Cardiac muscle cell (in vitro differentiated cells and primary cell): Measurements from ENCODE around the gene PPP1R14B. TPM values are rescaled to one million over a fixed set of nuclear protein-coding genes. Genes with fewer than 3 reads are reported as not detected.
A peak's percentile ranks its signal among the peaks of the same experiment; 100 is the strongest.

Experiments used
- DNase-seq, 2 donors: peaks; one replicate each; pipeline versions ENCODE4 v3.0.0 to v3.0.0-alpha.2; 2010 to 2017; ENCODE audit warnings: low read depth in 1 of 2, low spot score in 1 of 2
- H3K27ac ChIP-seq: fragments of 200-600 bp; sonication (generic); 2 replicates; pipeline ENCODE4 v1.5.1; 2016
- H3K27me3 ChIP-seq: fragments of 200-600 bp; sonication (generic); 2 replicates; pipeline ENCODE4 v1.6.0; 2016; ENCODE audit warnings: control low read depth
- H3K36me3 ChIP-seq: fragments of 200-600 bp; sonication (generic); 2 replicates; pipeline ENCODE4 v1.5.1; 2016; ENCODE audit warnings: control low read depth
- H3K4me1 ChIP-seq: fragments of 200-600 bp; sonication (generic); 2 replicates; pipeline ENCODE4 v1.8.1; 2017; ENCODE audit warnings: low read depth, mild to moderate bottlenecking, mixed run types
- H3K4me3 ChIP-seq: fragments of 200-600 bp; sonication (generic); 2 replicates; pipeline ENCODE4 v1.5.1; 2016; ENCODE audit warnings: mild to moderate bottlenecking
- H3K9me3 ChIP-seq: fragments of 200-600 bp; sonication (generic); 2 replicates; pipeline ENCODE4 v1.5.1; 2017; ENCODE audit warnings: low read depth, mild to moderate bottlenecking, control low read depth
- CTCF ChIP-seq: IDR thresholded peaks from 2 replicates; pipeline ENCODE4 v1.5.1; 2012; ENCODE audit warnings: low read depth, mild to moderate bottlenecking, low read length
- polyA plus RNA-seq: library from polyadenylated mRNA; unstranded; fragments of >200 nt; fragmentation: Nextera tagmentation; extraction: Ambion mirVana; gene quantifications from 2 replicates; pipeline ENCODE4 v1.2.1, GENCODE V29; 2016
- total RNA-seq: library from RNA; depleted of rRNA; stranded (reverse); fragments of >200 nt; gene quantifications from 2 replicates; pipeline ENCODE4 v1.2.3, GENCODE V29; 2016

Gene PPP1R14B
- total and polyA plus RNA-seq, 2 experiments from 2014 or later, result 220 to 288 TPM

- TF ChIP-seq CTCF, result no peak
- Histone ChIP-seq H3K36me3 (no peaks in the 10 kb centered on the region), H3K27ac (no peak overlapping the region), H3K4me3 (no peak overlapping the region), H3K4me1 (no peaks in the 10 kb centered on the region), H3K27me3 (no peaks in the 10 kb centered on the region), H3K9me3 (no peaks in the 10 kb centered on the region)
- peak in 1 of 2 donors; percentile 62 for DNase-seq
Observed at GRCh38 chr11:64263021-64263946, 16.5 kb upstream of the PPP1R14B start.

DNA sequence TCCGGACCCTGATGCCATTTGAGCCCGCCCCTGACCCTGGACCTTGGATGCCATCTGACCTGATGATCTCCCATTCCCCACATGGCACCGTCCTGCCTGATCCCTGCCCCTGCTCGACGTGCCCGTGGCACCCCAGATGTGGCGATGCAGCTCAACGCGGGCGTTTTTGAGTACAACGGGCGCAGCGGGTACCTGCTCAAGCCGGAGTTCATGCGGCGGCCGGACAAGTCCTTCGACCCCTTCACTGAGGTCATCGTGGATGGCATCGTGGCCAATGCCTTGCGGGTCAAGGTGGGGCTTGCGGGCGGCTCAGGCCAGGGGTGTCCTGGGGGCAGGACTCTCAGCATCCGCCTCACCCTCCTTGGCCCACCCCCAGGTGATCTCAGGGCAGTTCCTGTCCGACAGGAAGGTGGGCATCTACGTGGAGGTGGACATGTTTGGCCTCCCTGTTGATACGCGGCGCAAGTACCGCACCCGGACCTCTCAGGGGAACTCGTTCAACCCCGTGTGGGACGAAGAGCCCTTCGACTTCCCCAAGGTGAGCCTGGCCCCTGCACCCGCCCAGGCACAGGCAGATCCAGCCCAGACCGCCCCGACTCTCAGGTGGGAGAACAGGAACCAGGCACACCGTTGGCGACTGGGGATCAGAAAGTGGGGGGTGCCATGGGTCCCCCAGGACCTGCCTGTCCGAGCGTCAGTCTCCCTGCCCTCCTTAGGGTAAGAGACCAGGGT, 15.7 kb upstream of the PPP1R14B start:
- H3K4me3 ChIP-seq, result no peak overlapping the region

GRCh38 chr11:64261556-64262080, 14.9 kb upstream of the PPP1R14B start:
- no peaks in the 10 kb centered on the region for H3K27me3 ChIP-seq
- H3K36me3 ChIP-seq, result no peaks in the 10 kb centered on the region
- H3K4me3 ChIP-seq, result no peak overlapping the region
- TF ChIP-seq CTCF, result no peak
- no peak overlapping the region for H3K27ac ChIP-seq
- DNase-seq, result no peak
- H3K9me3 ChIP-seq, result no peaks in the 10 kb centered on the region
- no peaks in the 10 kb centered on the region for H3K4me1 ChIP-seq

More for the DNA sequence above, 15.7 kb upstream of the PPP1R14B start:
- no peak for DNase-seq
- Histone ChIP-seq H3K27ac (no peak overlapping the region), H3K27me3 (no peaks in the 10 kb centered on the region), H3K4me1 (no peaks in the 10 kb centered on the region), H3K36me3 (no peaks in the 10 kb centered on the region), H3K9me3 (no peaks in the 10 kb centered on the region)
- no peak for TF ChIP-seq CTCF

DNA sequence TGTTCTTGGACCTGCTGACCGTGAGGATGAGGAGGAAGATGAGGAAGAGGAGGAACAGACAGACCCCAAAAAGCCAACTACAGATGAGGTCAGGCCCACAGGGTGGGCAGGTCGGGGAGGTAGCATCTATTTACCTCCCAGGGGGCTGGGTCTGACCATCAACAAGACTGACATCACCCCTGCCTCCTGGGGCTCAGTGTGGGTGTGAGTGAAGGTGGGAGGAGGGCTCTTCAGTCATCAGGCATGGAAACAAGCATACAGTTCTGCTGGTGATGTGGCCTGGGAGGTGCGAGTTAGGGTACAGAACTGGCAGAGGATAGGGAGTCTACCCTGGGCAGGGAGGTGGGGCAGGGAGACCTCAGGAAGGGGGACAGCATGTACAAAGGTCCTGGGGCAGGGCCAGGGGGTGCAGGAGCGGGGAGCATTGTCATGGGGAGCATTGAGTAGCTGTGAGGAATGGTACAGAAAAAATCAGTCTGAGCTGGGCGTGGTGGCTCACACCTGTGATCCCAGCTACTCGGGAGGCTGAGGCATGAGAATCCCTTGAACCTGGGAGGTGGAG, 13.5 kb upstream of the PPP1R14B start:
- no peak for TF ChIP-seq CTCF
- Histone ChIP-seq H3K27me3 (no peaks in the 10 kb centered on the region), H3K4me3 (no peak overlapping the region), H3K4me1 (no peaks in the 10 kb centered on the region), H3K27ac (no peak overlapping the region), H3K36me3 (no peaks in the 10 kb centered on the region), H3K9me3 (no peaks in the 10 kb centered on the region)
- DNase-seq, result no peak

GRCh38 chr11:64259533-64260067, 12.9 kb upstream of the PPP1R14B start:
- H3K27ac ChIP-seq, result no peak overlapping the region
- TF ChIP-seq CTCF, result no peak
- no peak overlapping the region for H3K4me3 ChIP-seq
- no peaks in the 10 kb centered on the region for H3K27me3 ChIP-seq
- H3K4me1 ChIP-seq, result no peaks in the 10 kb centered on the region
- no peak for DNase-seq
- no peaks in the 10 kb centered on the region for H3K9me3 ChIP-seq
- H3K36me3 ChIP-seq, result no peaks in the 10 kb centered on the region
